Caco-2 (cell line): ENCODE measurements around the gene KIF26B. TPM values are rescaled to one million over a fixed set of nuclear protein-coding genes. Genes with fewer than 3 reads are reported as not detected.

Experiments
- BruUV-seq: library from RNA; stranded (reverse); fragments of 400-500 nt; replicated peaks from 2 replicates; lab custom pipeline; 2021; lab: Mats Ljungman, UMichigan
- CTCF ChIA-PET: fragments of 300-600 bp; sonication (Branson Sonifier 250); formaldehyde crosslinking; loops from one replicate; lab custom pipeline; 2022; ENCODE audit warnings: antibody characterized with exemption; lab: Charles Lee
- POLR2A ChIA-PET: fragments of 300-600 bp; sonication (Branson Sonifier 250); formaldehyde crosslinking; loops from one replicate; lab custom pipeline; 2022; ENCODE audit warnings: antibody characterized with exemption; lab: Charles Lee
- DNase-seq, 2 experiments: peaks; one replicate each; pipeline versions ENCODE4 v3.0.0 to v3.0.0-alpha.2; 2020 to 2022
- H3K27me3 ChIP-seq: replicated peaks from 2 replicates; pipeline ENCODE4 v1.6.0; 2011; ENCODE audit warnings: low read length; ENCODE audit not compliant: control insufficient read depth, insufficient read depth
- H3K36me3 ChIP-seq: 2 replicates; pipeline ENCODE4 v1.5.1; 2011; ENCODE audit warnings: low read length; ENCODE audit not compliant: control insufficient read depth, insufficient read depth
- H3K4me1 ChIP-seq: fragments of 250-450 bp; sonication (Bioruptor Pico); 2 replicates; pipeline ENCODE4 v1.5.1; 2020; ENCODE audit warnings: mild to moderate bottlenecking
- H3K4me3 ChIP-seq: 2 replicates; pipeline ENCODE4 v1.5.1; 2011; ENCODE audit warnings: low read depth, mild to moderate bottlenecking, control low read depth, low read length
- H3K9me3 ChIP-seq: fragments of 250-450 bp; sonication (Bioruptor Pico); 2 replicates; pipeline ENCODE4 v1.5.1; 2020; ENCODE audit warnings: mild to moderate bottlenecking, moderate library complexity
- H3K27ac Mint-ChIP-seq: one replicate; pipeline ENCODE4 v1.8.0; 2022; ENCODE audit warnings: mixed read lengths; ENCODE audit not compliant: unreplicated experiment
- H3K27me3 Mint-ChIP-seq: one replicate; pipeline ENCODE4 v1.8.0; 2022; ENCODE audit warnings: mixed read lengths; ENCODE audit not compliant: insufficient read depth, unreplicated experiment
- H3K36me3 Mint-ChIP-seq: one replicate; pipeline ENCODE4 v1.8.0; 2022; ENCODE audit warnings: mild to moderate bottlenecking, mixed read lengths; ENCODE audit not compliant: insufficient read depth, unreplicated experiment
- H3K4me1 Mint-ChIP-seq: one replicate; pipeline ENCODE4 v1.8.0; 2022; ENCODE audit warnings: low read depth, mixed read lengths; ENCODE audit not compliant: unreplicated experiment
- H3K4me3 Mint-ChIP-seq: one replicate; pipeline ENCODE4 v1.8.0; 2022; ENCODE audit warnings: mild to moderate bottlenecking, moderate library complexity, mixed read lengths; ENCODE audit not compliant: unreplicated experiment
- H3K9me3 Mint-ChIP-seq: one replicate; pipeline ENCODE4 v1.8.0; 2022; ENCODE audit warnings: mixed read lengths; ENCODE audit not compliant: unreplicated experiment
- CTCF ChIP-seq, 2 experiments: fragments of 200-600 bp in 1 of 2; IDR thresholded peaks; 1 replicate in 1 of 2; 2 replicates in 1 of 2; pipeline versions ENCODE4 v1.5.1 to v1.8.0; 2011 to 2022; ENCODE audit warnings: antibody characterized with exemption in 1 of 2, control low read depth in 1 of 2, inconsistent platforms in 1 of 2, low read depth in 1 of 2, low read length in 1 of 2, mild to moderate bottlenecking in 1 of 2, moderate library complexity in 1 of 2; ENCODE audit not compliant: insufficient read depth in 1 of 2, severe bottlenecking in 1 of 2, unreplicated experiment in 1 of 2
- intact Hi-C: fragments of 100-400 bp; cut with micrococcal nuclease; formaldehyde crosslinking; loops from one replicate; pipeline ENCODE4 v1.10.0; 2022; ENCODE audit not compliant: unreplicated experiment
- total RNA-seq: library from RNA; stranded (reverse); gene quantifications from 2 replicates; pipeline ENCODE4 v1.2.3, GENCODE V29; 2022

KIF26B gene
- total RNA-seq, 1 experiment from 2014 or later: 4.9 TPM

- ChIA-PET CTCF (interaction anchor here (0.5 to 1.2 kb wide), 2 partner anchors 175 to 532 kb away, joined by 3 to 4 read pairs; no protein-coding TSS in a partner anchor), POLR2A (no interaction called here)
- Mint-ChIP-seq H3K4me3 (no peak overlapping the region), H3K27me3 (no peaks in the 10 kb centered on the region), H3K27ac (no peak overlapping the region), H3K4me1 (peaks cover 6% of the 10 kb centered on the region), H3K36me3 (peaks cover 4% of the 10 kb centered on the region), H3K9me3 (no peaks in the 10 kb centered on the region)
- Histone ChIP-seq H3K4me3 (no peak overlapping the region), H3K27me3 (no peaks in the 10 kb centered on the region), H3K9me3 (no peaks in the 10 kb centered on the region), H3K4me1 (peaks cover 12% of the 10 kb centered on the region), H3K36me3 (peaks cover 1% of the 10 kb centered on the region; the same call in 1 of the 2 replicates)
- DNase-seq: no peak
- intact Hi-C loops: no loop called here
- no TSS peak for BruUV-seq
- no peak for TF ChIP-seq CTCF (IDR thresholded peaks at IDR 0.05; ENCODE audit: insufficient read depth in 1 of 2, low read depth in 1 of 2, low read length in 1 of 2, severe bottlenecking in 1 of 2, unreplicated experiment in 1 of 2)
These were observed 534.0 kb downstream of the KIF26B start for GRCh38 chr1:245688536-245689453.

GRCh38 chr1:245690156-245690690, 535.4 kb downstream of the KIF26B start:
- ChIA-PET POLR2A (no interaction called here), CTCF (no interaction called here)
- Mint-ChIP-seq H3K4me3 (no peak overlapping the region), H3K27me3 (no peaks in the 10 kb centered on the region), H3K27ac (no peak overlapping the region), H3K4me1 (peaks cover 4% of the 10 kb centered on the region), H3K36me3 (peaks cover 4% of the 10 kb centered on the region), H3K9me3 (no peaks in the 10 kb centered on the region)
- H3K9me3 ChIP-seq: no peaks in the 10 kb centered on the region
- peaks cover 1% of the 10 kb centered on the region; the same call in 1 of the 2 replicates for H3K36me3 ChIP-seq
- intact Hi-C loops: no loop called here
- no TSS peak for BruUV-seq
- peaks cover 9% of the 10 kb centered on the region for H3K4me1 ChIP-seq
- DNase-seq: no peak
- no peaks in the 10 kb centered on the region for H3K27me3 ChIP-seq
- no peak overlapping the region for H3K4me3 ChIP-seq
- no peak for TF ChIP-seq CTCF (IDR thresholded peaks at IDR 0.05; ENCODE audit: insufficient read depth in 1 of 2, low read depth in 1 of 2, low read length in 1 of 2, severe bottlenecking in 1 of 2, unreplicated experiment in 1 of 2)

GRCh38 chr1:245690946-245691541, 536.3 kb downstream of the KIF26B start:
- ChIA-PET CTCF (no interaction called here), POLR2A (interaction anchor here (0.6 kb wide), 1 partner anchor 346 kb away, joined by 3 read pairs; no protein-coding TSS in a partner anchor)
- no peak for TF ChIP-seq CTCF (IDR thresholded peaks at IDR 0.05; ENCODE audit: insufficient read depth in 1 of 2, low read depth in 1 of 2, low read length in 1 of 2, severe bottlenecking in 1 of 2, unreplicated experiment in 1 of 2)
- H3K27me3 ChIP-seq: no peaks in the 10 kb centered on the region
- H3K4me1 ChIP-seq: peaks cover under 1% of the 10 kb centered on the region; the same call in 1 of the 2 replicates
- peaks cover 1% of the 10 kb centered on the region; the same call in 1 of the 2 replicates for H3K36me3 ChIP-seq
- Mint-ChIP-seq H3K27ac (no peak overlapping the region), H3K27me3 (no peaks in the 10 kb centered on the region), H3K4me1 (no peaks in the 10 kb centered on the region), H3K4me3 (no peak overlapping the region), H3K36me3 (peaks cover 4% of the 10 kb centered on the region), H3K9me3 (no peaks in the 10 kb centered on the region)
- no TSS peak for BruUV-seq
- intact Hi-C loops: no loop called here
- no peak overlapping the region for H3K4me3 ChIP-seq
- DNase-seq: no peak
- no peaks in the 10 kb centered on the region for H3K9me3 ChIP-seq
